HG03460 (cell line): ENCODE results near the gene LDLRAP1.
"Not testable (repeated sequence)": the region's sequence is repeated elsewhere in the genome, so short reads cannot be mapped to it uniquely, and the experiment has no call there.

Source experiments
- ATAC-seq: cut with Tn5 transposase; IDR thresholded peaks from one replicate; pipeline ENCODE4 v1.9.1; 2021; ENCODE audit not compliant: unreplicated experiment

The LDLRAP1 gene

GRCh38 chr1:25599969-25600610 is 56.7 kb downstream of the LDLRAP1 start:
- no peak for ATAC-seq

GRCh38 chr1:25600971-25601699 is 57.7 kb downstream of the LDLRAP1 start:
- not testable (repeated sequence) for ATAC-seq

- not testable (repeated sequence) for ATAC-seq
These were observed 60.6 kb downstream of the LDLRAP1 start for GRCh38 chr1:25603779-25604538.

- no peak for ATAC-seq
These were observed 63.7 kb downstream of the LDLRAP1 start for GRCh38 chr1:25607123-25607522.

- no peak for ATAC-seq
These were observed 65.2 kb downstream of the LDLRAP1 start for GRCh38 chr1:25608488-25609178.

GRCh38 chr1:25609921-25610320 is 66.5 kb downstream of the LDLRAP1 start:
- ATAC-seq: no peak

- ATAC-seq: no peak
These were observed 67.6 kb downstream of the LDLRAP1 start for GRCh38 chr1:25610822-25611630.

- ATAC-seq: no peak
These were observed 68.4 kb downstream of the LDLRAP1 start for GRCh38 chr1:25611843-25612242.

- no peak for ATAC-seq
These were observed 69.0 kb downstream of the LDLRAP1 start for GRCh38 chr1:25612421-25612820.

- ATAC-seq: no peak
These were observed 69.7 kb downstream of the LDLRAP1 start for GRCh38 chr1:25613091-25613490.

- ATAC-seq: no peak
These were observed 71.2 kb downstream of the LDLRAP1 start for GRCh38 chr1:25614501-25615171.

- no peak for ATAC-seq
These were observed 71.8 kb downstream of the LDLRAP1 start for GRCh38 chr1:25615172-25615541.

GRCh38 chr1:25615563-25616094 is 72.2 kb downstream of the LDLRAP1 start:
- ATAC-seq: no peak

- ATAC-seq: peak; percentile 59
These were observed 72.9 kb downstream of the LDLRAP1 start, which contains the start of gene MAN1C1 for GRCh38 chr1:25616095-25616986. Gene MAN1C1 (plus strand): TSS chr1:25616791. CDS start chr1:25617798, 1,007 bp downstream.

- ATAC-seq: no peak
These were observed 73.7 kb downstream of the LDLRAP1 start for GRCh38 chr1:25616987-25617624.

- no peak for ATAC-seq
These were observed 74.4 kb downstream of the LDLRAP1 start for GRCh38 chr1:25617625-25618432.

GRCh38 chr1:25618433-25618808 is 75.0 kb downstream of the LDLRAP1 start:
- no peak for ATAC-seq
